Measurements from ENCODE around the gene UBE2Q2. TPM values are rescaled to one million over a fixed set of nuclear protein-coding genes. Genes with fewer than 3 reads are reported as not detected.
"Not testable (repeated sequence)": the region's sequence is repeated elsewhere in the genome, so short reads cannot be mapped to it uniquely, and the experiment has no call there.

UBE2Q2 gene
- total and polyA plus RNA-seq, 2 experiments from 2014 or later: 44.1 to 63.6 TPM

- Histone ChIP-seq H4K20me1 (ENCODE audit: insufficient read depth) (no peaks in the 10 kb centered on the region), H3K9me2 (ENCODE audit: insufficient read depth) (no peaks in the 10 kb centered on the region), H3K27me3 (replicated peaks; ENCODE audit: insufficient read depth) (no peaks in the 10 kb centered on the region), H3K36me3 (ENCODE audit: low read depth) (0 out of 2 replicates have a peak, but pooled peaks cover 10% of the 10 kb centered on the region), H3K4me3 (peak overlapping the region; percentile 89; the same call in 1 of the 2 replicates), H3K4me1 (ENCODE audit: insufficient read depth) (peaks cover 9% of the 10 kb centered on the region), H3K27ac (no peak overlapping the region), H3K9me3 (ENCODE audit: low read depth) (no peaks in the 10 kb centered on the region), H3K4me2 (ENCODE audit: unreplicated experiment) (peak overlapping the region; percentile 6), H2AFZ (no peak overlapping the region), H3K79me2 (ENCODE audit: insufficient read depth) (peaks cover 64% of the 10 kb centered on the region), H3K9ac (no peak overlapping the region), H3F3A (ENCODE audit: insufficient read depth) (peaks cover 24% of the 10 kb centered on the region)
- no peak for TF ChIP-seq EZH2 (IDR thresholded peaks at IDR 0.05; ENCODE audit: insufficient read depth, poor library complexity, severe bottlenecking)
- no peak for TF ChIP-seq EZH2phosphoT487 (IDR thresholded peaks at IDR 0.05; ENCODE audit: insufficient read depth, low read depth)
- in situ Hi-C loops (cut with MboI): no loop called here
- 88 to 90% methylated on average over 5 of the region's 5 CpGs for WGBS, 2 experiments (ENCODE audit: low coverage in 1 of 2, low lambda C conversion rate in 2 of 2, missing lambda C conversion rate in 2 of 2)
- no peak for DNase-seq
These were observed 62.0 kb downstream of the UBE2Q2 start for GRCh38 chr15:75905231-75905630.

- H3K9me3 ChIP-seq (ENCODE audit: low read depth); H4K20me1 ChIP-seq (ENCODE audit: insufficient read depth); H3F3A ChIP-seq (ENCODE audit: insufficient read depth); H3K4me1 ChIP-seq (ENCODE audit: insufficient read depth); H3K27me3 ChIP-seq (replicated peaks; ENCODE audit: insufficient read depth); in situ Hi-C loops (cut with MboI); H3K4me3 ChIP-seq; H2AFZ ChIP-seq; H3K9me2 ChIP-seq (ENCODE audit: insufficient read depth); H3K27ac ChIP-seq; H3K4me2 ChIP-seq (ENCODE audit: unreplicated experiment); DNase-seq; H3K9ac ChIP-seq: not testable (repeated sequence)
- Histone ChIP-seq H3K79me2 (ENCODE audit: insufficient read depth) (peaks cover 100% of the 10 kb centered on the region), H3K36me3 (ENCODE audit: low read depth) (peaks cover 26% of the 10 kb centered on the region)
- WGBS, 2 experiments (ENCODE audit: low coverage in 1 of 2, low lambda C conversion rate in 2 of 2, missing lambda C conversion rate in 2 of 2): 95 to 98% methylated on average over 3 of the region's 3 CpGs
These were observed 67.1 kb downstream of the UBE2Q2 start for GRCh38 chr15:75910355-75910754.

GRCh38 chr15:75916978-75917377, 73.7 kb downstream of the UBE2Q2 start:
- DNase-seq: no peak
- in situ Hi-C loops (cut with MboI): no loop called here
- Histone ChIP-seq H3K4me3 (no peak overlapping the region), H3K27ac (no peak overlapping the region), H3K4me1 (ENCODE audit: insufficient read depth) (peaks cover under 1% of the 10 kb centered on the region; the same call in 1 of the 2 replicates), H4K20me1 (ENCODE audit: insufficient read depth) (no peaks in the 10 kb centered on the region), H2AFZ (no peak overlapping the region), H3F3A (ENCODE audit: insufficient read depth) (no peaks in the 10 kb centered on the region), H3K4me2 (ENCODE audit: unreplicated experiment) (no peak overlapping the region), H3K9me3 (ENCODE audit: low read depth) (no peaks in the 10 kb centered on the region), H3K79me2 (ENCODE audit: insufficient read depth) (peaks cover 69% of the 10 kb centered on the region), H3K27me3 (replicated peaks; ENCODE audit: insufficient read depth) (no peaks in the 10 kb centered on the region), H3K9me2 (ENCODE audit: insufficient read depth) (no peaks in the 10 kb centered on the region), H3K9ac (no peak overlapping the region), H3K36me3 (ENCODE audit: low read depth) (peaks cover 32% of the 10 kb centered on the region)
- no peak for TF ChIP-seq EZH2 (IDR thresholded peaks at IDR 0.05; ENCODE audit: insufficient read depth, poor library complexity, severe bottlenecking)
- no peak for TF ChIP-seq EZH2phosphoT487 (IDR thresholded peaks at IDR 0.05; ENCODE audit: insufficient read depth, low read depth)
- 96 to 98% methylated on average over 1 of the region's 1 CpG for WGBS, 2 experiments (ENCODE audit: low coverage in 1 of 2, low lambda C conversion rate in 2 of 2, missing lambda C conversion rate in 2 of 2)

GRCh38 chr15:75918135-75918534, 74.9 kb downstream of the UBE2Q2 start:
- WGBS, 2 experiments (ENCODE audit: low coverage in 1 of 2, low lambda C conversion rate in 2 of 2, missing lambda C conversion rate in 2 of 2): 94 to 100% methylated on average over 1 of the region's 1 CpG
- H3K27me3 ChIP-seq (replicated peaks; ENCODE audit: insufficient read depth): no peaks in the 10 kb centered on the region
- DNase-seq: no peak
- TF ChIP-seq EZH2 (IDR thresholded peaks at IDR 0.05; ENCODE audit: insufficient read depth, poor library complexity, severe bottlenecking) (no peak), EZH2phosphoT487 (IDR thresholded peaks at IDR 0.05; ENCODE audit: insufficient read depth, low read depth) (no peak)
- H3K4me1 ChIP-seq (ENCODE audit: insufficient read depth): peaks cover 8% of the 10 kb centered on the region
- H2AFZ ChIP-seq: no peak overlapping the region
- H3K4me2 ChIP-seq (ENCODE audit: unreplicated experiment): no peak overlapping the region
- H3K9me2 ChIP-seq (ENCODE audit: insufficient read depth): no peaks in the 10 kb centered on the region
- H3K9me3 ChIP-seq (ENCODE audit: low read depth): no peaks in the 10 kb centered on the region
- peaks cover 26% of the 10 kb centered on the region for H3K36me3 ChIP-seq (ENCODE audit: low read depth)
- no peak overlapping the region for H3K27ac ChIP-seq
- H4K20me1 ChIP-seq (ENCODE audit: insufficient read depth): no peaks in the 10 kb centered on the region
- in situ Hi-C loops (cut with MboI): no loop called here
- no peak overlapping the region for H3K9ac ChIP-seq
- H3K79me2 ChIP-seq (ENCODE audit: insufficient read depth): peaks cover 69% of the 10 kb centered on the region
- H3F3A ChIP-seq (ENCODE audit: insufficient read depth): no peaks in the 10 kb centered on the region
- no peak overlapping the region for H3K4me3 ChIP-seq

GRCh38 chr15:75920079-75920478, 76.8 kb downstream of the UBE2Q2 start:
- no peak overlapping the region for H3K27ac ChIP-seq
- H2AFZ ChIP-seq: no peak overlapping the region
- 100% methylated on average over 1 of the region's 1 CpG for WGBS, 2 experiments (ENCODE audit: low coverage in 1 of 2, low lambda C conversion rate in 2 of 2, missing lambda C conversion rate in 2 of 2)
- H4K20me1 ChIP-seq (ENCODE audit: insufficient read depth): no peaks in the 10 kb centered on the region
- peaks cover 17% of the 10 kb centered on the region; the same call in 1 of the 2 replicates for H3K36me3 ChIP-seq (ENCODE audit: low read depth)
- no peaks in the 10 kb centered on the region for H3K27me3 ChIP-seq (replicated peaks; ENCODE audit: insufficient read depth)
- peaks cover 67% of the 10 kb centered on the region for H3K79me2 ChIP-seq (ENCODE audit: insufficient read depth)
- in situ Hi-C loops (cut with MboI): no loop called here
- no peaks in the 10 kb centered on the region for H3K9me2 ChIP-seq (ENCODE audit: insufficient read depth)
- no peak for DNase-seq
- no peaks in the 10 kb centered on the region for H3F3A ChIP-seq (ENCODE audit: insufficient read depth)
- H3K9me3 ChIP-seq (ENCODE audit: low read depth): no peaks in the 10 kb centered on the region
- no peak overlapping the region for H3K4me2 ChIP-seq (ENCODE audit: unreplicated experiment)
- no peak overlapping the region for H3K9ac ChIP-seq
- TF ChIP-seq EZH2phosphoT487 (IDR thresholded peaks at IDR 0.05; ENCODE audit: insufficient read depth, low read depth) (no peak), EZH2 (IDR thresholded peaks at IDR 0.05; ENCODE audit: insufficient read depth, poor library complexity, severe bottlenecking) (no peak)
- peaks cover 8% of the 10 kb centered on the region for H3K4me1 ChIP-seq (ENCODE audit: insufficient read depth)
- H3K4me3 ChIP-seq: no peak overlapping the region
